Measurements from ENCODE around the gene HORMAD1. TPM values are rescaled to one million over a fixed set of nuclear protein-coding genes. Genes with fewer than 3 reads are reported as not detected.
A peak's percentile ranks its signal among the peaks of the same experiment; 100 is the strongest.
"Not testable (repeated sequence)": the region's sequence is repeated elsewhere in the genome, so short reads cannot be mapped to it uniquely, and the experiment has no call there.

Gene HORMAD1
- polyA plus RNA-seq, 3 donors from 2014 or later: not detected

DNA sequence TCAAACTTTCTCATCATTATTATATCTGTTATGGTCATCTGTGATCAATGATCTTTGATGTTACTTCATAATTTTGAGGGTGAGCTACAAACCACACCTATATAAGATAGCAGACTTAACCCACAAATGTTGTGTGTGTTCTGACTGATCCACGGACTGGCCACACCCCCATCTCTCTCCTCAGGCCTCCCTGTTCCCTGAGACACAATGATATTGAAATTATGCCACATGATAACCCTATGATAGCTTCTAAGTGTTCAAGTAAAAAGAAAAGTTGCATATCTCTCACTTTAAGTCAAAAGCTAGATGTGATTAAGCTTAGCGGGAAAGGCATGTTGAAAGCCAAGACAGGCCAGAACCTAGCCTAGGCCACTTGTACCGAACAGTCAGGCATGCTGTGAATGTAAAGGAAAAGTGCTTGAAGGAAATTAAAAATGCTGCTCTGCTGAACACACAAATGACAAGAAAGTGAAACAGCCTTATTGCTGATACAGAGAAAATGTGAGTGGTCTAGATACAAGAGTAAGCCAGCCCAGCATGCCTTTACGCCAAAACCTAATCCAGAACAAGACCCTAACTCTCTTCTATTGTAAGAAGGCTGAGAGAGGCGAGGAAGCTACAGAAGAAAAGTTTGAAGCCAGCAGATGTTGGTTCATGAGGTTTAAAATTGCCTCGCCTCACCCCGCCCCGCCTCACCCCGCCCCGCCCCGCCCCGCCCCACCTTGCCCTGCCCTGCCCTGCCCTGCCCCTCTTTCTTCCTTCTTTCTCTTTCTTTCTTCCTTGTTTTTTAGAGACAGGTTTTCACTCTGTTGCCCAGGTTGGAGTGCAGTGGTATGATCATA is 28.4 kb upstream of the HORMAD1 start:
- no peak for DNase-seq
- Mint-ChIP-seq H3K36me3 (peaks cover 17 to 39% (median 20%) of the 10 kb centered on the region in 3 donors), H3K4me1 (no peaks in the 10 kb centered on the region), H3K4me3 (no peak overlapping the region), H3K27ac (peak overlapping the region in 1 of 6 donors; percentile 22), H3K27me3 (ENCODE audit: low read depth in 3 of 3) (no peaks in the 10 kb centered on the region), H3K9me3 (no peaks in the 10 kb centered on the region)

DNA sequence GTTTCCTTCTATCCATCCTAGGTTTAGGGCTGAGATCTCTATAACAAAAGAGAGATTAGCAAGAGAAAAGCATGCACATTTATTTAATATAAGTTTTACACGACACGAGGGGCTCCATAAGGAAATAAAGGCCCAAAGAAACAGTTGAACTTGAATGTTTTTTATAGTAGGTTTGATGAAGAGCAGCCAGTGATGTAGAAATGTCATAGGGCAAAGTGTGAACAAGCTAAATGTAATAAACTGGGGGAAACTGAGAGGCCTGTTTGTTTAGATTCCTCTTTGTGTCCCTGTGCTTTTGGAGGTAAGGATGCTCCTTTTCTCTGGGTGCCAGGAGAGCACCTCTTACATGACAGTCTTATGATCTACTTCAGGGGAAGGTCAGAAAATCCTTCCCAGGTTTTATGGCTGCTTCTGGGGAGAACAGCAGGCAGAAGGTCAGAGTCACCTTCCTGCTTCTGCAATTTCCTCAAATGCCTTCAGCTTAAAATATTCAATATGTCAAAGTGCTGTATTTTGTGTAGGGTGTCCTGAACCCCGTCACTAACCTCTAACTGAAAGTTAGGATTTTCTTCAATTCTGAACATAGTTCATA is 9.5 kb upstream of the HORMAD1 start:
- DNase-seq: no peak
- H3K27ac Mint-ChIP-seq: no peak overlapping the region

DNA sequence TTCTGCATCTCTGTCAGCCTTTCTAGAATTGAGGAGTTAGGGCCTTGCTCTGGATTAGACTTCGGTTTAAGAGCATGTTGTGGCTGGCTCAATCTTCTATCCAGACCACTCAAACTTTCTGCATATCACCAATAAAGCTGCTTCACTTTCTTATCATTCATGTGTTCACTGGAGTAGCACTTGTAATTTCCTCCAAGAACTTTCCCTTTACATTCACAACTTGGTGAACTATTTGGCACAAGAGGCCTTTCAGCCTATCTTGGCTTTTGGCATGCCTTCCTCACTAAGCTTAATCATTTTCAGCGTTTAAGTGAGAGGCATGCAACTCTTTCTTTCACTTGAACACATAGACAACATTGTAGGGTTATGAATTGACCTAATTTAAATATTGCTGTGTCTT is 3.6 kb upstream of the HORMAD1 start:
- Mint-ChIP-seq H3K27ac (peak overlapping the region in 1 of 6 donors; percentile 2), H3K27me3 (ENCODE audit: low read depth in 3 of 3) (no peaks in the 10 kb centered on the region), H3K4me3 (no peak overlapping the region), H3K9me3 (no peaks in the 10 kb centered on the region), H3K36me3 (peaks cover 0 to 5% (median 0%) of the 10 kb centered on the region in 3 donors), H3K4me1 (no peaks in the 10 kb centered on the region)
- no peak for DNase-seq

More for the DNA sequence above, 9.5 kb upstream of the HORMAD1 start:
- H3K4me3 Mint-ChIP-seq: no peak overlapping the region
- peaks cover 8 to 17% (median 16%) of the 10 kb centered on the region in 3 donors for H3K36me3 Mint-ChIP-seq
- no peaks in the 10 kb centered on the region for H3K27me3 Mint-ChIP-seq (ENCODE audit: low read depth in 3 of 3)
- no peaks in the 10 kb centered on the region for H3K4me1 Mint-ChIP-seq
- H3K9me3 Mint-ChIP-seq: no peaks in the 10 kb centered on the region

DNA sequence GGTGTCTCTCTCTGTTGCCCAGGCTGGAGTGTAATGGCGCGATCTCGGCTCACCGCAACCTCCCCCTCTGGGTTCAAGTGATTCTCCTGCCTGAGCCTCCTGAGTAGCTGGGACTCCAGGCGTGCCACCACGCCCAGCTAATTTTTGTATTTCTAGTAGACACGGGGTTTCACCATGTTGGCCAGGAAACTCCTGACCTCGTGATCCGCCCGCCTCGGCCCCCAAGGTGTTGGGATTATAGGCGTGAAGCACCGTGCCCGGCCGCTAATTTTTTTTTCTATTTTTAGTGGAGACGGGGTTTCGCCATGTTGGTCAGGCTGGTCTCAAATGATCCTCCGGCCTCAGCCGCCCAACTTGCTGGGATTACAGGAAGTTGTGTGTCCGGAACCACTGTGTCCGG is 597 bp downstream of the HORMAD1 start:
- peaks cover 0 to 5% (median 0%) of the 10 kb centered on the region in 3 donors for H3K36me3 Mint-ChIP-seq
- H3K4me3 Mint-ChIP-seq: no peak overlapping the region
- peaks cover 0 to 2% (median 0%) of the 10 kb centered on the region in 3 donors for H3K27me3 Mint-ChIP-seq (ENCODE audit: low read depth in 3 of 3)
- no peak overlapping the region for H3K27ac Mint-ChIP-seq
- peaks cover 0 to 4% of the 10 kb centered on the region in 2 donors for H3K4me1 Mint-ChIP-seq
- H3K9me3 Mint-ChIP-seq: no peaks in the 10 kb centered on the region
- no peak for DNase-seq

DNA sequence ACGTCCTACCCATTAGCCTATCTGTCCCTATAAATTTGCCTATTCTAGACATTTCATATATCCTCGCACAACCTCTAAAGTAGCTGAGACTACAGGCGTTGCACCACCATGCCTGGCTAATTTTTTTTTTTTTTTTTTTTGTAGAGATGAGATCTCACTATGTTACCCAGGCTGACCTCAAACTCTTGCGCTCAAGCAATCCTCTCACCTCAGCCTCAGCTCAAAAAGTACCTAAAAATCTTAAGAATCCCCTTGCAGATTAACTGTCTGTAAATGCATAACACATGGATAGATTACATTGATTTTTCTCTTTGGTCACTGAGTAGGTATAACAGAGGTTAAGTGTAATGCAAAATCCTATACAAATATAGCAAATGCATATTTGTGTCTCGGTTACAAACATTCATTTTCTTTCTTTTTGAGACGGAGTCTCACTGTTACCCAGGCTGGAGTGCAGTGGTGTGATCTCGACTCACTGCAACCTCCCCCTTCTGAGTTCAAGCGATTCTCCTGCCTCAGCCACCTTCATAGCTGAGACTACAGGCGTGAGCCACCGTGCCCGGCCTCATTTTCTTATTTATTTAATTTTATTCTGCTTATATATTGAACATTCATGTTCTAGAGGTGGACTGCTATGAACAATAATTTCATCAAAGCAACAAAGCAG is 2.3 kb downstream of the HORMAD1 start:
- Mint-ChIP-seq H3K36me3 (peaks cover 0 to 3% (median 0%) of the 10 kb centered on the region in 3 donors), H3K9me3 (no peaks in the 10 kb centered on the region), H3K4me3 (peak overlapping the region in 2 of 5 donors; percentile 3 to 36), H3K27me3 (ENCODE audit: low read depth in 3 of 3) (peaks cover 0 to 2% (median 0%) of the 10 kb centered on the region in 3 donors), H3K27ac (peak overlapping the region in 2 of 6 donors; percentile 43 to 69), H3K4me1 (peaks cover 0 to 4% of the 10 kb centered on the region in 2 donors)
- peak in 1 of 3 donors; percentile 14 for DNase-seq

DNA sequence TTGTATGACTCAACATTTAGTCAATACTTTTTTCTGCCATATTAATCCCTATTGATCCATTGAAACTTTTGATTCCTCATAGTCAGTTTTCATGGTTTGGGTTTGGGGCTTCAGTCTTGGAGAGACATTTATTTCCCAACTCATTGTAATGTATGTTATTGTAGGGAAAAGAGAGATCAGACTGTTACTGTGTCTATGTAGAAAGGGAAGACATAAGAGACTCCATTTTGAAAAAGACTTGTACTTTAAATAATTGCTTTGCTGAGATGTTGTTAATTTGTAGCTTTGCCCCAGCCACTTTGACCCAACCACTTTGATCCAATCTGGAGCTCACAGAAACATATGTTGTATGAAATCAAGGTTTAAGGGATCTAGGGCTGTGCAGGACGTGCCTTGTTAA is 11.7 kb downstream of the HORMAD1 start:
- not testable (repeated sequence) for H3K9me3 Mint-ChIP-seq; H3K36me3 Mint-ChIP-seq; H3K4me3 Mint-ChIP-seq; H3K27ac Mint-ChIP-seq; DNase-seq; H3K4me1 Mint-ChIP-seq; H3K27me3 Mint-ChIP-seq (ENCODE audit: low read depth in 3 of 3)

GRCh38 chr1:150708595-150708994 is 12.1 kb downstream of the HORMAD1 start:
- DNase-seq: no peak
- H3K36me3 Mint-ChIP-seq: no peaks in the 10 kb centered on the region
- no peak overlapping the region for H3K4me3 Mint-ChIP-seq
- no peaks in the 10 kb centered on the region for H3K9me3 Mint-ChIP-seq
- H3K4me1 Mint-ChIP-seq: no peaks in the 10 kb centered on the region
- H3K27ac Mint-ChIP-seq: no peak overlapping the region
- peaks cover 0 to 2% (median 1%) of the 10 kb centered on the region in 3 donors for H3K27me3 Mint-ChIP-seq (ENCODE audit: low read depth in 3 of 3)

DNA sequence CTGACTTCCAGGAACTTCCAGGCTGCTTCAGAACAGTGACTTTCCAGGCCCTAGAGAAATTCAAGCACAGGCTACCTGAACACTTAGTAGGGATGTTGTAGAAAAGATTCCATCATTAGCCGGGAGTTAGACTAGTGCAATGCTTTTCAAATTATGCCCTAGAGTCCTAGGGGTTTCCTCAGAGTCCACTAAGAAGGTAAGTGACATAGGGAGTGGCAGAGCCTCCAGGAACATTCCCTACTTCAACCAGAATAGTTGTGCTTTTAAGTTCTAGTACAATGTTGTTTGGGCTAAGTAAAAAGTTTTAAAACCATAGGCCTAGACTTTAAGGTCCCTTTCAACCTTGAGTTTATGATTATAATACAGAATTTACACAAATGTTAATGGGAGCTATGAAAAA is 14.6 kb downstream of the HORMAD1 start:
- H3K9me3 Mint-ChIP-seq: no peaks in the 10 kb centered on the region
- H3K4me3 Mint-ChIP-seq: no peak overlapping the region
- H3K4me1 Mint-ChIP-seq: no peaks in the 10 kb centered on the region
- no peaks in the 10 kb centered on the region for H3K36me3 Mint-ChIP-seq
- H3K27ac Mint-ChIP-seq: peak overlapping the region in 1 of 6 donors; percentile 3
- DNase-seq: no peak
- peaks cover 0 to 4% (median 3%) of the 10 kb centered on the region in 3 donors for H3K27me3 Mint-ChIP-seq (ENCODE audit: low read depth in 3 of 3)

GRCh38 chr1:150703427-150703826 is 17.3 kb downstream of the HORMAD1 start:
- no peaks in the 10 kb centered on the region for H3K4me1 Mint-ChIP-seq
- DNase-seq: no peak
- peaks cover 0 to 6% (median 3%) of the 10 kb centered on the region in 3 donors for H3K27me3 Mint-ChIP-seq (ENCODE audit: low read depth in 3 of 3)
- H3K9me3 Mint-ChIP-seq: no peaks in the 10 kb centered on the region
- H3K36me3 Mint-ChIP-seq: no peaks in the 10 kb centered on the region
- no peak overlapping the region for H3K4me3 Mint-ChIP-seq
- H3K27ac Mint-ChIP-seq: no peak overlapping the region

DNA sequence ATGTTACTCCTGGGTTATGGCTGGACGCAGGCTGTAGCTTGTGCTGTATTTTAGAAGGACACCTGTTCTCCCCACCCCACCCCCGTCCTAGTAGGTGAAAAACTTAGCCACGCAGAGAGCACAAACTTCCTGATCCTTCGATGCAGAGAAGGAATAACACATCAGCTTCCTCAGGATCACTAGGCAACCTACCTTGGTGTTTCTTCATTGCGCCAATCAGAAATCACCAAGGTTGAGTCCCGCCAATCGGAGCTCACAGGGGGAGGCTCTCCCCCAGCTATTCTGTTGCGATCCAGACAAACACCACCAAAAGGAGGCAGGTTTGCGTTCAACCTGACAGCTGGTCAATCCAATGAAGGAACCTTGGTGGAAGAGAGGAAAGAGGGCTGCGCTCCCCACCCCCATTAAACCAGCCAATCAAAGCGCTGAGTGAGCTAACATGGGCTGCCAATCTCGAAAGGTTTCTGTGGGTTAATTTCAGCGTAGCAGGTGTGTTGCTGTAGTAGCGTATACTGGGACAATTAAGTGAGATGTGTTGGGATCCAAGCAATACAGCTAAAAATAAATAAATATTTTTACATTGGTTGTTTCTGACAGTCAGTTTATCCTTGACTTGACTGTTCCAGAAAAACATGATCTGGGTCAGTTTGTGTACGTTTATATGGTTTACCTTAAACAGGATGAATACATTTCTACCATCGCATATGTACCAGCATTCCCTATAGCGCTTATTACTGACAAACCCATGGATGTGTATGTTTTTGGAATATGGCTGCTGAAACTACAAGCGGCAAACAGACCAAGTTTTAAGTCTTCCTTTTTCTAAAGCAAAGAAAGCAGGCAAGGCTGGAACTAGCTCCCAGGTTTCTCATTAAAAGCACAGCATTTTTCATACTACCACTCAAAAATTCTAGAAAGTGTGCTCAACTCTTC is 23.4 kb downstream of the HORMAD1 start, which contains the start of gene GOLPH3L:
Gene GOLPH3L, minus strand, starts transcription at position 160 of the 933 bp plus-strand sequence. CDS start 2,316 bp downstream, outside the sequence.
- Mint-ChIP-seq H3K4me1 (peaks cover 24 to 37% of the 10 kb centered on the region in 2 donors), H3K36me3 (peaks cover 0 to 12% (median 4%) of the 10 kb centered on the region in 3 donors)

DNA sequence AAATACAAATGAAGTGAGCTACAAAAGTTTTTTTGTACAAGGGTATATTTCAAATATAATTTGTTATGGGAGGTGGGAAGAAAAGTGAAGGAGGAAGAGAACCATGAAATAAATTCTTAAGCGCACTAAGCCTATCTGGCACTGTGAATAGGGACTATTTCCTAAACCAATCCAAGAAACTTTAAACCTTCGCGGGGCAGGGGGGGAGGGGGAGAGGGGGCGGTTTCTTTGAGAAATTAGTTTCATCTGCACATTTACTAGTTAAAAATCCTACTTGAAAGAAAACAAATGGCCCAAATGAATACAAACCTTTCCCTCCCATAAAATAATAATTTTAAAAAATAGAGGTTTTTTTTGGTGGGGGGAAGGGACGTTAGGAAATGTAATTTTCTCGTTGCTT is 24.1 kb downstream of the HORMAD1 start:
- peak in 1 of 3 donors; percentile 1 for DNase-seq
- Mint-ChIP-seq H3K4me1 (peaks cover 24 to 37% of the 10 kb centered on the region in 2 donors), H3K9me3 (no peaks in the 10 kb centered on the region), H3K27me3 (ENCODE audit: low read depth in 3 of 3) (peaks cover 3 to 6% (median 4%) of the 10 kb centered on the region in 3 donors), H3K27ac (peak overlapping the region; percentile 88 to 99 (median 96)), H3K4me3 (peak overlapping the region; percentile 95 to 99 (median 99)), H3K36me3 (peaks cover 1 to 13% (median 4%) of the 10 kb centered on the region in 3 donors)

More for the DNA sequence above, 23.4 kb downstream of the HORMAD1 start, which contains the start of gene GOLPH3L:
- no peaks in the 10 kb centered on the region for H3K9me3 Mint-ChIP-seq
- H3K27ac Mint-ChIP-seq: peak within 1 kb of the TSS; percentile 88 to 99 (median 96)
- DNase-seq: peak; percentile 89 to 91 (median 90)
- peak within 1 kb of the TSS; percentile 95 to 99 (median 99) for H3K4me3 Mint-ChIP-seq
- H3K27me3 Mint-ChIP-seq (ENCODE audit: low read depth in 3 of 3): peaks cover 3 to 6% (median 4%) of the 10 kb centered on the region in 3 donors

DNA sequence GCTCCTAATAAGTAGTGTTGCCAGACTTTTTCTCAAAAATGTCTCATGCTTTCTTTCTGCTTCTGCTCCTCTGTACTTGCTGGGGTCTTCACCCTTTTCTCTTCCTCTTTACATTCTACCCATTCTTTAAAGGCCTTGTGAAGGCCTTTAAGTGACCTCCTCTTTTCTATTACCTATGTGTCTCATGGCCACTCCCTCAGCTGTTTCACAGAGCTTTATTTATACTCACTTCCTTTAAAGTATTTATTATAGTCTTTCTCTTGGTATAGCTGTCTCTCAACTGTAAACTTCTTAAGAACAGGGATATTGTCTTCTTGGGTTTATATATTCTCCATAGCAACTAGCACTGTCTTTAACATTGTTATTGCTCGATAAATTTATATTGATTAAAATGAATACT is 24.5 kb downstream of the HORMAD1 start:
- Mint-ChIP-seq H3K36me3 (peaks cover 4 to 15% (median 5%) of the 10 kb centered on the region in 3 donors), H3K4me3 (peak overlapping the region; percentile 90 to 99 (median 98)), H3K4me1 (peaks cover 24 to 37% of the 10 kb centered on the region in 2 donors), H3K27me3 (ENCODE audit: low read depth in 3 of 3) (peaks cover 3 to 6% (median 4%) of the 10 kb centered on the region in 3 donors), H3K27ac (peak overlapping the region; percentile 46 to 97 (median 86)), H3K9me3 (no peaks in the 10 kb centered on the region)
- no peak for DNase-seq

Data from immature natural killer cell (primary cell).